Endothelial cell (in vitro differentiated cells): Measurements from ENCODE around the gene BABAM2. TPM values are rescaled to one million over a fixed set of nuclear protein-coding genes. Genes with fewer than 3 reads are reported as not detected.
"Not testable (repeated sequence)": the region's sequence is repeated elsewhere in the genome, so short reads cannot be mapped to it uniquely, and the experiment has no call there.

Experiments used
- DNase-seq: peaks from one replicate; pipeline ENCODE4 v3.0.0; 2021; ENCODE audit warnings: low spot score
- H3K27ac Mint-ChIP-seq: one replicate; pipeline ENCODE4 v1.8.0; 2021; ENCODE audit warnings: mixed read lengths, inconsistent platforms; ENCODE audit not compliant: unreplicated experiment
- H3K27me3 Mint-ChIP-seq: one replicate; pipeline ENCODE4 v1.8.0; 2021; ENCODE audit warnings: mild to moderate bottlenecking, moderate library complexity, mixed read lengths, inconsistent platforms; ENCODE audit not compliant: unreplicated experiment
- H3K36me3 Mint-ChIP-seq: one replicate; pipeline ENCODE4 v1.8.0; 2021; ENCODE audit warnings: mild to moderate bottlenecking, low read depth, mixed read lengths, inconsistent platforms; ENCODE audit not compliant: unreplicated experiment
- H3K4me1 Mint-ChIP-seq: one replicate; pipeline ENCODE4 v1.8.0; 2021; ENCODE audit warnings: mild to moderate bottlenecking, mixed read lengths, inconsistent platforms; ENCODE audit not compliant: unreplicated experiment
- H3K4me3 Mint-ChIP-seq: one replicate; pipeline ENCODE4 v1.8.0; 2021; ENCODE audit warnings: mild to moderate bottlenecking, mixed read lengths, inconsistent platforms; ENCODE audit not compliant: unreplicated experiment
- H3K9me3 Mint-ChIP-seq: one replicate; pipeline ENCODE4 v1.8.0; 2021; ENCODE audit warnings: mixed read lengths, inconsistent platforms; ENCODE audit not compliant: unreplicated experiment
- total RNA-seq: library from RNA; stranded (reverse); fragmentation: NEBNext Ultra II Directional; extraction: Animal tissue kit (Norgen Biotek cat#: 25700); gene quantifications from one replicate; pipeline ENCODE4 v1.2.1, GENCODE V29; 2021; ENCODE audit not compliant: unreplicated experiment
- TF ChIP-seq, protein P1 (sequence below): fragments of 200-600 bp; sonication (generic); IDR thresholded peaks from one replicate; pipeline ENCODE4 v1.5.0; 2021; ENCODE audit warnings: antibody characterized with exemption; ENCODE audit not compliant: unreplicated experiment

The BABAM2 gene
- total RNA-seq, 1 donor from 2014 or later, result 40.2 TPM

DNA sequence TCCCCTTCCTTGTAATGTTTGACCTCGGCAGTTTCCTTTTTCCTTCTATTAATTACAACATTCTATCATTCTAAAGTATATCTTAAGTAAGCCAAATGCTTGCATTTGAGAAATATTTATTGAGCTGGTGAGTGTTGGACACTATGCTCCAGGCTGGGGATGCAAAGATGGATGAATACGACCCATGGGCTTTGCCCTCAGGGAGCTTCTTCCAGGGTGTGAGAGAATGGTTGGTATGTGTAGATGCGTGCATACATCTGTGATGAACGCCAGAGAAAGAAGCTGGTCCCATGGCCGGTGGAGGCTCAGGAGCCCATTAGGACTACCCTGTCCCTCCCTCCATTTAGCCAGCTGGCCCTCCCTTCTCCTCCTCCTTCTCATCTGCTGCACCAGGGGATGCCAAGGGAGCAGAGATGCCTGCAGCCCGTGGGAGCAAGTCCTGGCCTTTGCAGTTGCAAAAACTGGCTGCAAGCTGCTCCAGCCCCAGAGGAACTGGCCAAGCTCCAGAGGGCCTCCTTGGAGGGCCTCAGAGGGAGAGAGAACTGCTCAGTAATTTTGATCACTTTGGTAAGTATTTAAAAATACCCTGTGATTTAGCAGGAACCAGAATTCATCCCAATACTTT lies 436.5 kb downstream of the BABAM2 start:
- Mint-ChIP-seq H3K36me3 (peaks cover 9% of the 10 kb centered on the region), H3K27me3 (no peaks in the 10 kb centered on the region), H3K4me1 (peaks cover 12% of the 10 kb centered on the region), H3K4me3 (no peak overlapping the region), H3K27ac (no peak overlapping the region), H3K9me3 (no peaks in the 10 kb centered on the region)
- DNase-seq, result no peak
- TF ChIP-seq, protein P1, sequence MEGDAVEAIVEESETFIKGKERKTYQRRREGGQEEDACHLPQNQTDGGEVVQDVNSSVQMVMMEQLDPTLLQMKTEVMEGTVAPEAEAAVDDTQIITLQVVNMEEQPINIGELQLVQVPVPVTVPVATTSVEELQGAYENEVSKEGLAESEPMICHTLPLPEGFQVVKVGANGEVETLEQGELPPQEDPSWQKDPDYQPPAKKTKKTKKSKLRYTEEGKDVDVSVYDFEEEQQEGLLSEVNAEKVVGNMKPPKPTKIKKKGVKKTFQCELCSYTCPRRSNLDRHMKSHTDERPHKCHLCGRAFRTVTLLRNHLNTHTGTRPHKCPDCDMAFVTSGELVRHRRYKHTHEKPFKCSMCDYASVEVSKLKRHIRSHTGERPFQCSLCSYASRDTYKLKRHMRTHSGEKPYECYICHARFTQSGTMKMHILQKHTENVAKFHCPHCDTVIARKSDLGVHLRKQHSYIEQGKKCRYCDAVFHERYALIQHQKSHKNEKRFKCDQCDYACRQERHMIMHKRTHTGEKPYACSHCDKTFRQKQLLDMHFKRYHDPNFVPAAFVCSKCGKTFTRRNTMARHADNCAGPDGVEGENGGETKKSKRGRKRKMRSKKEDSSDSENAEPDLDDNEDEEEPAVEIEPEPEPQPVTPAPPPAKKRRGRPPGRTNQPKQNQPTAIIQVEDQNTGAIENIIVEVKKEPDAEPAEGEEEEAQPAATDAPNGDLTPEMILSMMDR, result no peak

GRCh38 chr2:28327581-28327955 lies 437.0 kb downstream of the BABAM2 start:
- Mint-ChIP-seq H3K27me3 (no peaks in the 10 kb centered on the region), H3K4me1 (peaks cover 12% of the 10 kb centered on the region), H3K9me3 (no peaks in the 10 kb centered on the region), H3K27ac (no peak overlapping the region), H3K36me3 (peaks cover 9% of the 10 kb centered on the region), H3K4me3 (no peak overlapping the region)
- TF ChIP-seq, protein P1, result no peak
- no peak for DNase-seq

DNA sequence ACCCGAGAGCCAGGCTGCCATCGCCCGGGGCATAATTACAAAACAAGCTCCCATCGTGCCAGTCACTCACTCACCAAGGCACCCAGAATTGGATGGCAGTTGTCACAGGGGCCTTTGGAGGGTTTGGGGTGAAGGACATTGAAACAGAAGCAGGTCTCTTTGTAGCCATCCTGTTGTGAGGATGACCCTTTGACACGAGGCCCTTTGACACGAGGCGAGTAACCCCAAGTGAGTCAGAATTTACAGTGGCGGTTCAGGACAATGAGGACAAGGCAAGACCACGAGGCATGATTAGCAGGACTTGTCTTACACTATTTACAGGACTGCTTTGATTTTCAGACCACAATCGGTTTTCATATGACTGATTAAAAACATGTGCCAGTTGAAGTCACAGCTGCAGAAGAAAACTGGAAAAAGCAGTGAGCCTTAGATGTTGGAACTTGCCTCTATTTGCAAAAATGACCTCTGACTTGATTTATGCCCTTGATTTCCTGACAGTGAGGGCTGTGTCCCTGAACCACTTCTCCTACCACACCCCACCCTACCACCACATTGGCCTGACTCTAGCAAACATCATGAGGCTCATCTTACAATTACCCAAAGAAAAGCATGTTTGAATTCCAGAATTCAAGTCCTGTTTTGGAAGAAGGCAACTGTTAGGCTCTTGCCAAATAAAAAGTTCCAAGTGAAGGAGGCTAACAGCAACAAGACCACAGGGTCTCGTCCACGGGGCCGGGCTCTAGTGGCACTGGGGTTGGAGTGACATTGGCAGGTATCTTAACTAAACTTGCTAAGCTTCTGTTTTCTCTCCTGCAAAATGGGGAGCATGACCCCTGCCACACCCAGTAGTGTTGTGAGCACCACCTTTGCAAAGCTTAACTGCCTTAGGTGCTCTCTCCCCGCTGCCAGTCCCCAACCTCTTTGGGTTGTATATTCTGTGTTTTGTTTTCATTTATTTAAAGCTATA lies 437.7 kb downstream of the BABAM2 start:
- Mint-ChIP-seq H3K9me3 (no peaks in the 10 kb centered on the region), H3K36me3 (peaks cover 9% of the 10 kb centered on the region), H3K4me3 (no peak overlapping the region), H3K27me3 (no peaks in the 10 kb centered on the region), H3K27ac (no peak overlapping the region), H3K4me1 (peaks cover 12% of the 10 kb centered on the region)
- TF ChIP-seq, protein P1, result no peak
- DNase-seq, result no peak

DNA sequence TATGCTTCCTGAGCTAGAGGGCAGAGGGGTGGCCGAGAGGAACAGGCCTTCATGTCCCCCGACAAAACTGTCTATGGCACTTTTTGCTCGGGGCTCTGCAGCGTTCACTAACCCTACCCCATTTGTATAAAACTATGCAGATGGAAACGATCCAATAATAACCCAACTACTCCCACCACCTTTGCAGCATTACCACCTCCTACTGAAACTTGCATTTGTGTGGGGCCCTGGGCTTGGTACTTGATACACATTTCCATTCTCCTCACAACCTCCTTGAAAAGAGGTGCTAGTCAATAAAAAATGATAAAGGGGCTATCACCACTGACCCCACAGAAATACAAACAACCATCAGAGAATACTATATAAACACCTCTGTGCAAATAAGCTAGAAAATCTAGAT lies 438.7 kb downstream of the BABAM2 start:
- Mint-ChIP-seq H3K27ac (no peak overlapping the region), H3K9me3 (no peaks in the 10 kb centered on the region), H3K36me3 (peaks cover 9% of the 10 kb centered on the region), H3K4me1 (peaks cover 12% of the 10 kb centered on the region), H3K4me3 (no peak overlapping the region), H3K27me3 (no peaks in the 10 kb centered on the region)
- DNase-seq, result no peak
- TF ChIP-seq, protein P1, result no peak

DNA sequence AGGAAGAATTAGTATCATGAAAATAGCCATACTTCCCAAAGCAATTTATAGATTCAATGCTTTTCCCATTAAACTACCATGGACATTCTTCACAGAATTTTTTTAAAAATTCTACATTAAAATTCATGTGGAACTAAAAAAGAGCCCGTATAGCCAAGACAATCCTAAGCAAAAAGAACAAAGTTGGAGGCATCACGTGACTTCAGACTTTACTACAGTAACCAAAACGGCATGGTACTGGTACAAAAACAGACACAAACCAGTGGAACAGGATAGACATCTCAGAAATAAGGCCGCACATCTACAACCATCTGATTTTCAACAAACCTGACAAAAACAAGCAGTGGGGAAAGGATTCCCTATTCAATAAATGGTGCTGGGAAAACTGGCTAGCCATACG lies 440.2 kb downstream of the BABAM2 start:
- not testable (repeated sequence) for H3K4me3 Mint-ChIP-seq, H3K9me3 Mint-ChIP-seq, H3K27ac Mint-ChIP-seq, DNase-seq, H3K36me3 Mint-ChIP-seq, H3K4me1 Mint-ChIP-seq, H3K27me3 Mint-ChIP-seq

GRCh38 chr2:28331797-28332196 lies 441.3 kb downstream of the BABAM2 start:
- H3K36me3 Mint-ChIP-seq, H3K27me3 Mint-ChIP-seq, H3K4me1 Mint-ChIP-seq, H3K9me3 Mint-ChIP-seq, DNase-seq, H3K4me3 Mint-ChIP-seq, H3K27ac Mint-ChIP-seq: not testable (repeated sequence)
